NCI-H146 treated with DMSO at 0.1 percent for 48 hours (cell line): ENCODE data around the gene EGFL6.

ENCODE experiments used
- DNase-seq: peaks from one replicate; lab custom pipeline; 2025; ENCODE audit not compliant: unreplicated experiment; lab: John Stamatoyannopoulos, UW

Gene EGFL6, protein sequence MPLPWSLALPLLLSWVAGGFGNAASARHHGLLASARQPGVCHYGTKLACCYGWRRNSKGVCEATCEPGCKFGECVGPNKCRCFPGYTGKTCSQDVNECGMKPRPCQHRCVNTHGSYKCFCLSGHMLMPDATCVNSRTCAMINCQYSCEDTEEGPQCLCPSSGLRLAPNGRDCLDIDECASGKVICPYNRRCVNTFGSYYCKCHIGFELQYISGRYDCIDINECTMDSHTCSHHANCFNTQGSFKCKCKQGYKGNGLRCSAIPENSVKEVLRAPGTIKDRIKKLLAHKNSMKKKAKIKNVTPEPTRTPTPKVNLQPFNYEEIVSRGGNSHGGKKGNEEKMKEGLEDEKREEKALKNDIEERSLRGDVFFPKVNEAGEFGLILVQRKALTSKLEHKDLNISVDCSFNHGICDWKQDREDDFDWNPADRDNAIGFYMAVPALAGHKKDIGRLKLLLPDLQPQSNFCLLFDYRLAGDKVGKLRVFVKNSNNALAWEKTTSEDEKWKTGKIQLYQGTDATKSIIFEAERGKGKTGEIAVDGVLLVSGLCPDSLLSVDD

GRCh38 chrX:13569479-13570260, at the start of gene EGFL6:
EGFL6 (plus strand) TSS chrX:13569601; CDS start chrX:13569862, 261 bp downstream.
- no peak for DNase-seq

- no peak for DNase-seq
Measured at GRCh38 chrX:13520351-13520750, 49.0 kb upstream of the EGFL6 start.

GRCh38 chrX:13520936-13521335, 48.5 kb upstream of the EGFL6 start:
- DNase-seq = no peak

DNA sequence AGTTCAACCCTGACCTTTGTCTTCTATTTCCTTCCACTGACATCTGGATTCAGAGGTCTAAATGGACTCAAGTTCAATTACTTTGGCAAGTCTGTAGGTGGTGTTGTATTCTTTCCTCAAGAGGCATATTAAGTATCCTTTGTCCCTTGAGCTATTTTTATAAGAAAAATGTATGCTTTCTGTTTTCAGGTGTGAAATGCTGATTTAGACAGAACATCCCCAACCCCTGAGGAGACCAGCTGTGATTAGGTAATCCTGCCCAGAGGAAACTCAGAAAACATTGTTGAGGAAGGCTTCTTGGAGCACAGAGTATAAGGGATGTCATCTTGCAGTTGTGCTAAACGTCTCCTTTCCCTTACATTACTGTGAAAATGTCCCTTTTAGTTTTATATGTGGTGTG, 46.6 kb upstream of the EGFL6 start:
- no peak for DNase-seq

- no peak for DNase-seq
Measured at GRCh38 chrX:13533726-13534125, 35.7 kb upstream of the EGFL6 start.

- DNase-seq = no peak
Measured at GRCh38 chrX:13535376-13536165, 33.8 kb upstream of the EGFL6 start.

- no peak for DNase-seq
Measured at GRCh38 chrX:13536551-13536950, 32.9 kb upstream of the EGFL6 start.

DNA sequence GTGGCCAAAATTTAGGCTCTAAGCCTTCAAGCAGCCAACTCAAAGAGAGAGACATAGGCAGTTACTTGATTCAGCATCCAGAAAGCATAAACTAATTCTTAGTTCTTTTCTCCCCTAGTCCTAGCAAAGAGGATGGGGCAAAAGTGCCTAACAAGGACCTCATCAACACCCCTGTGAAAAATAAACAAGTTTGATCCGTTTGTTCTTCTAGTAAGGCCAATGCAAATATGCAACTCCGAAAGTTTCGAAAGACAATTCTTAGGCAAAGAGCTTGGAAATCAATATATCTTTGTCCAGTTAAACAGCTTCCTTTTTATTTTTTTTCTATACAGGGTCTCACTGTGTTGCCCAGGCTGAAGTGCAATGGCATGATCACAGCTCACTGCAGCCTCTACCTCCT, 31.0 kb upstream of the EGFL6 start:
- no peak for DNase-seq

GRCh38 chrX:13540602-13541001, 28.8 kb upstream of the EGFL6 start:
- DNase-seq = no peak

DNA sequence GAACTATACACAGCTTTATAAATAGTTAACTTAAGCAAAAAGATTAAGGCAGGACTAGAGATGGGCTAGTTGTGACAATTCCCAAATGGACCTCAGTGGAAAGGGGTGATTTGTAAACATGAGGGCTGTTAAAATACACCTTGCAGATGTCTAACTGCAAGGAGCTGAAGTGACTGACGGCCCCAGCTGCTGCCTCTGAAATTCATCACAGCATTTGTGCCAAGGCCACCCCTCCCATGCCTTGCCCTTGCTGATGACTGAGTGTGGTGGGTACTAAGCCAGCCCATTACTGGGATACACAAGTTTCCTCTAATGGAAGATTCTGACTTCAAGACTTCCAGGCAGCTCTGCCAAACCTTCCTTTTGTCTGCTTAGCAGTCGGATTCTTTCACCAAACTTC, 23.7 kb upstream of the EGFL6 start:
- no peak for DNase-seq

GRCh38 chrX:13547671-13548070, 21.7 kb upstream of the EGFL6 start:
- DNase-seq = no peak

GRCh38 chrX:13550346-13550745, 19.1 kb upstream of the EGFL6 start:
- no peak for DNase-seq

DNA sequence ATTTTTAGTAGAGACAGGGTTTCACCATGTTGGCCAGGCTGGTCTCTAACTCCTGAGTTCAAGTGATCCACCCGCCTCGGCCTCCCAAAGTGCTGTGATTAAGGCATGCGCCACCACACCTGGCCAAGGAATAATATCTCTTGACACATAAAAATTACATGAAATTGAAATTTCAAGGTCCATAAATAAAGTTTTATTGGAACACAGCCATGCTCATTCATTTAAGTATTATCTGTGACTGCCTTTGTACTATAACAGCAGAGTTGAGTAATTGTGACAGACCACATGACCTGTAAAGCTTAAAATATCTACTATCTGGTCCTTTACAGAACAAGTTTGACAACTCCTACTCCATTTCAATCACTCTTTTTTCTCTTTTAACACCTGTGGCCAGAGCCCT, 17.8 kb upstream of the EGFL6 start:
- no peak for DNase-seq

DNA sequence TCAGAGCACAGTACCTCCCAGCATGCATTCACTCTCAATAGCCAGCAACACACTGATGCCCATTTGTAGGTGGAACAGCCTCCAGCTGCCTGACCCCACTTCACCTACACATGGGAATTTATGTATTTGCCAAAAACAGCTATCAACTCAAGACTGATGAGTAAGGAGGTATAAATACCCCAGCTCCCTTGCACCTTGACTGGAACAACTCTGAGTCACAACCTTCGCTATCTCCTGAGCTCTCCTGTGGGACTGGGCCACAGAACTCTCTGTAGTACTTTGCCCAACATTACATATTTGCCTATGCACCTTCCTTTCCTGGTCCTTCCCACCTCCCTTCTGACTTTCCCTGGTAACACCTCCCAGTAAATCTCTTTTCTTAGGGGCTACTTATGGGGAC, 16.5 kb upstream of the EGFL6 start:
- DNase-seq = no peak

GRCh38 chrX:13565511-13565910, 3.9 kb upstream of the EGFL6 start:
- DNase-seq = no peak

DNA sequence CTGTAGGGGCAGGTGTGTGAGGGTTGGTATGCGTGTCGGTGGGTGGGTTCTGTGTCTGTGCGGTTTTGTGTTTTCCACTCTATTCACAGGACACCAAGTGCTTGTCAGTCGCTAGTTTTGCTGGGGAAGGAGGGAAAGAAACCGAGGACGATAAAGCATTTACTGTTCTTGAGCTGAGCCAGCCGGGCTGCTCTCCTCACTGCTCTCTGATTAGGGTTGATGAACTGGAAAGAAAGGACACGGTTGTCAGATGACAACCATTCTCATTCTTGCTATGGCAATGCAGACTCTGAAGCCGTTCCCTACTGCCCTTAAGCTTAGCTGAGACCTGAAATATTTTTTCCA, 832 bp downstream of the EGFL6 start:
- no peak for DNase-seq

DNA sequence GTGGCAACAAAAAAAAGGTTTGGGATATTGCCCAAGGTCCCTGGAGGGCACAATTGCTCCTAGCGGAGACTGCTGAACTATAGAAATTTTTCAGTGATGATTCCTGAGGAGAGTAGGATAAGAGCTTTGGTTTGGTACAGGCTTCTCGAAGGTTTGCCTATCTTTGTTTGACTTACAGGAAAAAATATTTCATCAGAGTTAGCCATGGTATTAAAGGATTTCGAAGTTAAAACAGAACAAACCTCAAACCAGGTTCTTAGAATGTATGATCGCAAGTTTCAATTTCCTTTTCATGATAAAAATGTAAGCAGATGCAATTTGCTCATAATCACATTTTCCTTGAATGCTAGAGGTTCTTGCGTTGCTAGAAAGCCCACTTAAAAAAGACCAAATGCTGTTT, 1.7 kb downstream of the EGFL6 start:
- no peak for DNase-seq

GRCh38 chrX:13574600-13574999, 5.2 kb downstream of the EGFL6 start:
- no peak for DNase-seq

GRCh38 chrX:13579661-13580060, 10.3 kb downstream of the EGFL6 start:
- no peak for DNase-seq

- no peak for DNase-seq
Measured at GRCh38 chrX:13581554-13581953, 12.2 kb downstream of the EGFL6 start.

DNA sequence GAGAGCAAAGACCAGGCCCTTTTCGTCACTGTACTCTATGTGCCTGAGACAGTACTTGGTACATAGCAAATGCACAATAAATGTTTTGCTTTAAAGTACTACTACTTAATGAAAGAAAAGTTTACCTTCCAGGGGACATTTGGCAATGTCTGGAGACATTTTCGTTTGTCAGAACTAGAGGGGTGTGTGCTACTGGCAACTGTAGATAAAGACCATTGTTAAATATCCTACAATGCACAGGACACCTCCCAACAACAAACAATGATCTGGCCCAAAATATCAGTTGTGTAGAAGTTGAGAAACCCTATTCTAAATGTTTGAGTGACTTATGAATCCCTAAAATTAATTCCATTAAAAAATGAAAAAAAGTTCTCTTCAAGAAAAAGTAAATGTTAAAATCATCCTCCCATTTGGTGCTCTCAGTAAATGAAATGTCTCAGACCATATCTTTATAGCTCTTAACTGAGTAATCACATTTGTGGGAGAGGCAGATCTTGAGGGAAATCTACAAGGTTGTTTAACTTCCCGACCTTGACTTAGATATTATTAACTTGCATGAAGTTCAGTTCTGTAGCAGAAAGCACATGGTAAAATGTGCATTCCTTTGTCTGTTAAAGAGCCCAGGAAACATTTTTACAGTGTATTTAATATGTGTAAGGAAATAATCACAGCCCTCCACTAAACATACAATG, 18.5 kb downstream of the EGFL6 start:
- DNase-seq = no peak
